ENCODE data around the gene RPA1.

RPA1 gene

GRCh38 chr17:1908699-1909309 is 79.0 kb downstream of the RPA1 start:
- peak; percentile 83 for DNase-seq (ENCODE audit: low spot score)

GRCh38 chr17:1909985-1910384 is 80.2 kb downstream of the RPA1 start:
- DNase-seq (ENCODE audit: low spot score), result no peak

- DNase-seq (ENCODE audit: low spot score), result no peak
Observed at GRCh38 chr17:1912146-1912545, 82.3 kb downstream of the RPA1 start.

GRCh38 chr17:1913702-1914101 is 83.9 kb downstream of the RPA1 start:
- DNase-seq (ENCODE audit: low spot score), result no peak

GRCh38 chr17:1914661-1915083 is 84.9 kb downstream of the RPA1 start:
- no peak for DNase-seq (ENCODE audit: low spot score)

GRCh38 chr17:1915889-1916288 is 86.1 kb downstream of the RPA1 start:
- DNase-seq (ENCODE audit: low spot score), result no peak

GRCh38 chr17:1916316-1916715 is 86.5 kb downstream of the RPA1 start:
- no peak for DNase-seq (ENCODE audit: low spot score)

GRCh38 chr17:1916963-1917715 is 87.3 kb downstream of the RPA1 start:
- DNase-seq (ENCODE audit: low spot score), result no peak

GRCh38 chr17:1918346-1919162 is 88.7 kb downstream of the RPA1 start:
- no peak for DNase-seq (ENCODE audit: low spot score)

- DNase-seq (ENCODE audit: low spot score), result no peak
Observed at GRCh38 chr17:1919201-1919600, 89.4 kb downstream of the RPA1 start.

- no peak for DNase-seq (ENCODE audit: low spot score)
Observed at GRCh38 chr17:1920948-1921351, 91.1 kb downstream of the RPA1 start.

- DNase-seq (ENCODE audit: low spot score), result no peak
Observed at GRCh38 chr17:1928976-1929375, 99.2 kb downstream of the RPA1 start.

GRCh38 chr17:1930337-1930645 is 100.5 kb downstream of the RPA1 start:
- no peak for DNase-seq (ENCODE audit: low spot score)

- DNase-seq (ENCODE audit: low spot score), result no peak
Observed at GRCh38 chr17:1931844-1932579, 102.2 kb downstream of the RPA1 start.

GRCh38 chr17:1933875-1934715 is 104.3 kb downstream of the RPA1 start:
- DNase-seq (ENCODE audit: low spot score), result no peak

GRCh38 chr17:1934901-1935300 is 105.1 kb downstream of the RPA1 start:
- no peak for DNase-seq (ENCODE audit: low spot score)

- no peak for DNase-seq (ENCODE audit: low spot score)
Observed at GRCh38 chr17:1936766-1937165, 107.0 kb downstream of the RPA1 start.

GRCh38 chr17:1937461-1937860 is 107.7 kb downstream of the RPA1 start:
- no peak for DNase-seq (ENCODE audit: low spot score)

GRCh38 chr17:1939981-1940809 is 110.4 kb downstream of the RPA1 start:
- DNase-seq (ENCODE audit: low spot score), result peak; percentile 51

GRCh38 chr17:1940810-1941185 is 111.0 kb downstream of the RPA1 start:
- no peak for DNase-seq (ENCODE audit: low spot score)

Data from SK-N-DZ (cell line).